OCI-LY7 (cell line): ENCODE data around the gene MMP24OS.

Source experiments
- EZH2phosphoT487 ChIP-seq: fragments of 200-600 bp; sonication (generic); IDR thresholded peaks from 2 replicates; pipeline ENCODE4 v1.6.1; 2018; ENCODE audit warnings: low read depth, borderline replicate concordance, mild to moderate bottlenecking, mixed run types, antibody characterized with exemption, low read length, moderate library complexity, mixed read lengths
- TF ChIP-seq, protein P1 (sequence below): fragments of 200-600 bp; sonication (generic); conservative IDR thresholded peaks from 2 replicates; pipeline ENCODE4 v1.5.1; 2014; ENCODE audit warnings: mild to moderate bottlenecking, antibody characterized with exemption, low read length, moderate library complexity, mixed read lengths

DNA sequence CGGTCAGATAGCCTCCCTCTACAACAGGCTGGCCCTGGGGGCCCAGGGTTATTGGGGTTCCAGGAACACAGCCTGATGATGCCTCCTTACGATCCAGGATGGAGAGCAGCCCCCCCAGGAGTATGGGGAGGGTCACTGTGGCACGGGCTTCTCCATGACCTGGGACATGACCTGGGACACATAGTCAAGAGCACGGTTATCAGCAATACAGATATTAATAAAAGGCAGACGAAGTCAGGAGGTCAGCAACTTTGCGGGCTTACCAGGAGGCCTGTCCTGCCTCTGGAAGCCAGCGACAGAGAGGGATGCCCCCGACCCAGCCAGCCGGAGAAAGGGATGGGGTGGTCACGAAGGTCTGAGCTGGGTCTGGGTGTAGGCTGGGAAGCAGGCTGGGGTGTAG, 795 bp downstream of the MMP24OS start:
- TF ChIP-seq, protein P1, sequence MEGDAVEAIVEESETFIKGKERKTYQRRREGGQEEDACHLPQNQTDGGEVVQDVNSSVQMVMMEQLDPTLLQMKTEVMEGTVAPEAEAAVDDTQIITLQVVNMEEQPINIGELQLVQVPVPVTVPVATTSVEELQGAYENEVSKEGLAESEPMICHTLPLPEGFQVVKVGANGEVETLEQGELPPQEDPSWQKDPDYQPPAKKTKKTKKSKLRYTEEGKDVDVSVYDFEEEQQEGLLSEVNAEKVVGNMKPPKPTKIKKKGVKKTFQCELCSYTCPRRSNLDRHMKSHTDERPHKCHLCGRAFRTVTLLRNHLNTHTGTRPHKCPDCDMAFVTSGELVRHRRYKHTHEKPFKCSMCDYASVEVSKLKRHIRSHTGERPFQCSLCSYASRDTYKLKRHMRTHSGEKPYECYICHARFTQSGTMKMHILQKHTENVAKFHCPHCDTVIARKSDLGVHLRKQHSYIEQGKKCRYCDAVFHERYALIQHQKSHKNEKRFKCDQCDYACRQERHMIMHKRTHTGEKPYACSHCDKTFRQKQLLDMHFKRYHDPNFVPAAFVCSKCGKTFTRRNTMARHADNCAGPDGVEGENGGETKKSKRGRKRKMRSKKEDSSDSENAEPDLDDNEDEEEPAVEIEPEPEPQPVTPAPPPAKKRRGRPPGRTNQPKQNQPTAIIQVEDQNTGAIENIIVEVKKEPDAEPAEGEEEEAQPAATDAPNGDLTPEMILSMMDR, result no peak
- TF ChIP-seq EZH2phosphoT487, result no peak
